ENCODE measurements around the gene SAMD14.

- TF ChIP-seq CTCF (IDR thresholded peaks at IDR 0.05 in 4 of 5, conservative IDR thresholded peaks at IDR 0.05 in 1 of 5), result no peak
- no peak for TF ChIP-seq POLR2A (IDR thresholded peaks at IDR 0.05)
Observed at GRCh38 chr17:50096758-50097157, 33.2 kb downstream of the SAMD14 start.
